ENCODE data around the gene DNAAF2. TPM values are rescaled to one million over a fixed set of nuclear protein-coding genes. Genes with fewer than 3 reads are reported as not detected.
"Not testable (repeated sequence)": the region's sequence is repeated elsewhere in the genome, so short reads cannot be mapped to it uniquely, and the experiment has no call there.

DNAAF2 gene
- total and polyA plus RNA-seq, 2 experiments from 2014 or later, result 26.0 to 28.0 TPM

DNA sequence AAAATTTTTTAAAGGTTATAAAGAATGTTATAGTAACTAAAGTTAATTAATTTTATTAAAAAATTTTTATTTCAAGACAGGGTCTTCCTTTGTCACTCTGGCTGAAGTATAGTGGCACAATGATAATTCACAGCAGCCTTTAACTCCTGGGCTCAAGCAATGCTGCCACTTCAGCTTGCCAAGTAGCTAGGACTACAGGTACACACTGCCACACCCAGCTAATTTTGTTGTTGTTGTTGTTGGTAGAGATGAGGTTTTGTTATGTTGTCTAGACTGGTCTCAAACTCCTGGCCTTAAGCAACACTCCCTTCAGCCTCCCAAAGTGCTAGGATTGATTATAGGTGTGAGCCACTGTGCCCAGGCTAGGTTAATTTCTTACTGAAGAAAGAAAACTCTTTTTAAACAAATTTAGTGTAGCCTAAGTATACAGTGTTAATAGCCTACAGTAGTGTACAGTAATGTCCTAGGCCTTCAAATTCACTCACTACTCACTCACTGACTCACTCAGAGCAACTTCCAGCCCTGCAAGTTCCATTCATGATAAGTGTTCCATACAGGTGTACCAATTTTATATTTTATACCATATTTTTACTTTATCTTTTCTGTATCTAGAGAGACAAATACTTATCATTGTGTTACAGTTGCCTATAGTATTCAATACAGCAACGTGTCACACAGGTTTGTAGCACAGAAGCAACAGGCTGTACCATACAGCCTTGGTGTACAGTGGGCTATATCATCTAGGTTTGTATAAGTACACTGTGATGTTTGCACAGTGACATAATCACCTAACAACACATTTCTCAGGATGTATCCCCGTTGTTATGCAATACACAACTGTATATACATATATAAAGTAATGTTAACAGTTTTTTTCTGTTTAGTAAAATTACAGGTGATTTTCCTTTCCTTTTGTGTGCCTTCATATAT, 24.7 kb upstream of the DNAAF2 start:
- Histone ChIP-seq H3K4me1 (ENCODE audit: low read depth) (no peaks in the 10 kb centered on the region), H3K36me3 (no peaks in the 10 kb centered on the region), H3K27ac (no peak overlapping the region), H3K9me3 (ENCODE audit: low read depth) (no peaks in the 10 kb centered on the region), H3K27me3 (no peaks in the 10 kb centered on the region), H3K4me3 (no peak overlapping the region)
- TF ChIP-seq, protein P1, sequence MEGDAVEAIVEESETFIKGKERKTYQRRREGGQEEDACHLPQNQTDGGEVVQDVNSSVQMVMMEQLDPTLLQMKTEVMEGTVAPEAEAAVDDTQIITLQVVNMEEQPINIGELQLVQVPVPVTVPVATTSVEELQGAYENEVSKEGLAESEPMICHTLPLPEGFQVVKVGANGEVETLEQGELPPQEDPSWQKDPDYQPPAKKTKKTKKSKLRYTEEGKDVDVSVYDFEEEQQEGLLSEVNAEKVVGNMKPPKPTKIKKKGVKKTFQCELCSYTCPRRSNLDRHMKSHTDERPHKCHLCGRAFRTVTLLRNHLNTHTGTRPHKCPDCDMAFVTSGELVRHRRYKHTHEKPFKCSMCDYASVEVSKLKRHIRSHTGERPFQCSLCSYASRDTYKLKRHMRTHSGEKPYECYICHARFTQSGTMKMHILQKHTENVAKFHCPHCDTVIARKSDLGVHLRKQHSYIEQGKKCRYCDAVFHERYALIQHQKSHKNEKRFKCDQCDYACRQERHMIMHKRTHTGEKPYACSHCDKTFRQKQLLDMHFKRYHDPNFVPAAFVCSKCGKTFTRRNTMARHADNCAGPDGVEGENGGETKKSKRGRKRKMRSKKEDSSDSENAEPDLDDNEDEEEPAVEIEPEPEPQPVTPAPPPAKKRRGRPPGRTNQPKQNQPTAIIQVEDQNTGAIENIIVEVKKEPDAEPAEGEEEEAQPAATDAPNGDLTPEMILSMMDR (IDR thresholded peaks at IDR 0.05; ENCODE audit: low read depth, low read length), result no peak
- no peak for DNase-seq (ENCODE audit: low read depth in 1 of 2, low spot score in 1 of 2)

DNA sequence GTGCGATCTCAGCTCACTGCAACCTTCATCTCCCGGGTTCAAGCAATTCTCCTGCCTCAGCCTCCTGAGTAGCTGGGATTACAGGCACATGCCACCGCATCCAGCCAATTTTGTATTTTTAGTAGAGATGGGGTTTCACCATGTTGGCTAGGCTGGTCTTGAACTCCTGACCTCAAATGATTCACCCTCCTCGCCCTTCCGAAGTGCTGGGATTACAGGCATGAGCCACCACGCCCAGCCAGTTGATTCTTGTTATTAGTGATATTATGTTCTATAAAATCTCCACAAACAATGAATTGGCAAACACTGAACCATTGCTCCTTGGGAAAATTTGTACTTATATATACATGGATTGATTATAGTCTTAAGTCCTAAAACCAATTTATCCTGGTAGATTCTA, 22.5 kb upstream of the DNAAF2 start:
- H3K4me1 ChIP-seq (ENCODE audit: low read depth), result not testable (repeated sequence)

DNA sequence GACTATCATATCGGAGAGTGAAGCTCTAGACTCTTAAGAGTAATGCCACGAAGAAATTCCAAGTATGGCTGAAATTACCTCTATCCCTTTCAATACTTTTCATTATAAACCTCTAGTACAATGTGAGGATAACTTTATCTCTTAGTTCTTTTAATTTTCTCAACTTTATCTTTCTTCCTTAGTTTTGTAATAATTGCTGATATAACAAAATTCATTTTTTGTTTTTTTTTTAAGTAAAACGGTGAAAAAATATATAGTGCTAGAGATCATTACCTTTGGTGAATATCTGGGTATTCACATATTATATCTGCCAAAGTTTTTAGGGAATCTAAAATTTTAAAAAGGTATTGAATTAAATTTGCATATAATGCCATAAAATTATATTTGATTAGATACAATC, 19.5 kb upstream of the DNAAF2 start:
- H3K36me3 ChIP-seq, result no peaks in the 10 kb centered on the region
- no peaks in the 10 kb centered on the region for H3K4me1 ChIP-seq (ENCODE audit: low read depth)
- no peak overlapping the region for H3K27ac ChIP-seq
- DNase-seq (ENCODE audit: low read depth in 1 of 2, low spot score in 1 of 2), result no peak
- H3K4me3 ChIP-seq, result no peak overlapping the region
- TF ChIP-seq, protein P1 (IDR thresholded peaks at IDR 0.05; ENCODE audit: low read depth, low read length), result no peak
- no peaks in the 10 kb centered on the region for H3K27me3 ChIP-seq
- H3K9me3 ChIP-seq (ENCODE audit: low read depth), result no peaks in the 10 kb centered on the region

More for the DNA sequence above, 22.5 kb upstream of the DNAAF2 start:
- not testable (repeated sequence) for H3K36me3 ChIP-seq; DNase-seq (ENCODE audit: low read depth in 1 of 2, low spot score in 1 of 2); H3K27me3 ChIP-seq; H3K27ac ChIP-seq; H3K4me3 ChIP-seq; H3K9me3 ChIP-seq (ENCODE audit: low read depth)

DNA sequence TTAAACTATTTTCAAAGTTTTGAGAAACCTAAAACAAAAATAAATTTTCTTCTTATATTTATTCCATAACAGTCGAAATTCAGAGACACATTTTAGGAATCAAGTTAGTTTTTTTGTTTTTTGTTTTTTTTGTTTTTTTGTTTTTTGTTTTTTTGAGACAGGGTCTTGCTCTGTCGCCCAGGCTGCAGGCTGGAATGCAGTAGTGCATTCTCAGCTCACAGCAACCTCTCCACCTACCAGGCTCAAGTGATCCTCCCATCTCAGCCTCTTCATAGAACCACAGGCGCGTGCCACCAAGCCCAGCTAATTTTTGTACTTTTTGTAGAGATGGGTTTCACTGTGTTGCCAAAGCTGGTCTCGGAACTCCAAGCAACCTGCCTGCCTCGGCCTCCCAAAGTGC, 18.5 kb upstream of the DNAAF2 start:
- DNase-seq (ENCODE audit: low read depth in 1 of 2, low spot score in 1 of 2), result no peak
- H3K27ac ChIP-seq, result no peak overlapping the region
- no peak overlapping the region for H3K4me3 ChIP-seq
- no peaks in the 10 kb centered on the region for H3K36me3 ChIP-seq
- no peaks in the 10 kb centered on the region for H3K27me3 ChIP-seq
- no peaks in the 10 kb centered on the region for H3K9me3 ChIP-seq (ENCODE audit: low read depth)
- TF ChIP-seq, protein P1 (IDR thresholded peaks at IDR 0.05; ENCODE audit: low read depth, low read length), result no peak
- no peaks in the 10 kb centered on the region for H3K4me1 ChIP-seq (ENCODE audit: low read depth)

DNA sequence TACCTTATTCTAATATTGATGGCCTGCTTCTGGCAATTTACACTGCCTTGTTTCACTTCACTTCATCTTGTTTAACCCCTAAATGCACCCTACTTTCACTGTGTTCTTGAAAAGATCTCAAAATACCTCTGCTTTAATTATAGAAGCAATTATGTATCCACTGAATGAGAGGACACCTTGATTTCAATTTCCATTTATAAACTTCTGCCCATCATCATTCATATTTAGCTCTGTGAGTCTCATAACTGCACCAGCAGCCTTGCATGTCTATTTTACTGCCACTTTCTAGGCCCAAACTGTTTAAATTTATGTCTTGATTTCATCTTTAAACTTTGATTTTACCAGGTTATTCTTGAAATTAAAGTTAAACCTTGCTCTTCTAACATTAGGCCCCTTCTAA, 7.1 kb upstream of the DNAAF2 start:
- TF ChIP-seq, protein P1 (IDR thresholded peaks at IDR 0.05; ENCODE audit: low read depth, low read length), result no peak
- H3K27ac ChIP-seq, result peak overlapping the region; percentile 68

DNA sequence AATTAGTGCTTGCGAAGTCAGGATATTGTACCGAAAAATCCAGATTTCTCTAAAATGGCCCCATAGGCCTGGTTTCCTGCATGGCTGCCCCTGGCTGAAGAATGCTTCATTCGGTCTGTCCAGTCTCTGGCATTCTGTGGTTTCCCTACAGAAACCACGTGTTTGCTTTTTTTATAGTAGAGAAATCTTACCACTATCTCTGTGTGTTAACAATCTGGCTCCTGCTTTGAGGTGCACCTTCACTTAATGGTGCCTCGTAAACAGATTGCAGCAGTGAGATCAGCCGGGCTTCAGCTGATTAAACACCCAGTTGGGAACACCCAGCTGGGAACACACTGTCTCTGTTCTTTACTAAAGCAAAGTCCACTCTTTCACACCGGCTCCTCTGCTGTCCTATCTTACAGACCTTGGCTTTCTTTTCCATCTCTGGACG, 6.7 kb upstream of the DNAAF2 start:
- Histone ChIP-seq H3K4me3 (no peak overlapping the region), H3K4me1 (ENCODE audit: low read depth) (peaks cover 6% of the 10 kb centered on the region), H3K36me3 (no peaks in the 10 kb centered on the region), H3K27ac (peak overlapping the region; percentile 68), H3K9me3 (ENCODE audit: low read depth) (no peaks in the 10 kb centered on the region), H3K27me3 (no peaks in the 10 kb centered on the region)
- TF ChIP-seq, protein P1 (IDR thresholded peaks at IDR 0.05; ENCODE audit: low read depth, low read length), result no peak
- DNase-seq (ENCODE audit: low read depth in 1 of 2, low spot score in 1 of 2), result peak in 1 of 2 donors; percentile 38

More for the DNA sequence above, 7.1 kb upstream of the DNAAF2 start:
- Histone ChIP-seq H3K4me3 (no peak overlapping the region), H3K36me3 (no peaks in the 10 kb centered on the region), H3K27me3 (no peaks in the 10 kb centered on the region), H3K9me3 (ENCODE audit: low read depth) (no peaks in the 10 kb centered on the region), H3K4me1 (ENCODE audit: low read depth) (peaks cover 6% of the 10 kb centered on the region)
- no peak for DNase-seq (ENCODE audit: low read depth in 1 of 2, low spot score in 1 of 2)
